ENCODE results near the gene ABCC5.
"Not testable (repeated sequence)": the region's sequence is repeated elsewhere in the genome, so short reads cannot be mapped to it uniquely, and the experiment has no call there.

Gene ABCC5

DNA sequence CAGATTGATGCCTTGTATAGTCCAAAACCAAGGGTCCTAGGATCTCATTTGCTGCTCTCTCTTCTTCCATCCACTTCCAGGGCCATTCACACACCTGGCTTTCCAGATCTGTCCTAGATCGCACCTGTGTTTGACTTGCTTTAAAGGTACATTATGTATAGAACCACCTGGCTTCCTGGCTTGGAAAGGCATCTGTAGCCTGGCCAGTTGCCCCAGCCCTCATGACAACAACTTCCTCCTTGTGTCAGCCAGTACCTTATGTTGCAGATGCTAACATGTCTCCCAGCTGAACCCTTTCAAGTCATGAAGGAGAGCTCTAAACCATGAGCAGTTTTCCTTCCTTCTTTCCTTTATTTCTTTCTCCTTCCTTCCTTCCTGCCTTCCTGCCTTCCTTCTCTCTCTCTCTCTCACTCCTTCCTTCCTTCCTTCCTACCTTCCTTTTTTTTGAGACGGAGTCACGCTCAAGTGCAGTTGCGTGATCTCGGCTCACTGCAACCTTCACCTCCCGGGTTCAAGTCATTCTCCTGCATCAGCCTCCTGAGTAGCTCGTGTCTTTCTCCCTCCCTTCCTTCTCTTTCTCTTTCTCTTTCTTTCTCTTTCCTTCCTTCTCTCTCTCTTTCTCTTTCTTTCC, 32.6 kb upstream of the ABCC5 start:
- no peak for TF ChIP-seq POLR2A (IDR thresholded peaks at IDR 0.05; ENCODE audit: extremely low read depth, insufficient read length)
- TF ChIP-seq, protein P1, sequence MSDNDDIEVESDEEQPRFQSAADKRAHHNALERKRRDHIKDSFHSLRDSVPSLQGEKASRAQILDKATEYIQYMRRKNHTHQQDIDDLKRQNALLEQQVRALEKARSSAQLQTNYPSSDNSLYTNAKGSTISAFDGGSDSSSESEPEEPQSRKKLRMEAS (IDR thresholded peaks at IDR 0.05; ENCODE audit: low read depth, low read length) = no peak
- DNase-seq (ENCODE audit: low read depth) = peak; percentile 15
- no peak overlapping the region for H3K4me3 ChIP-seq (ENCODE audit: low read depth, low read length)

DNA sequence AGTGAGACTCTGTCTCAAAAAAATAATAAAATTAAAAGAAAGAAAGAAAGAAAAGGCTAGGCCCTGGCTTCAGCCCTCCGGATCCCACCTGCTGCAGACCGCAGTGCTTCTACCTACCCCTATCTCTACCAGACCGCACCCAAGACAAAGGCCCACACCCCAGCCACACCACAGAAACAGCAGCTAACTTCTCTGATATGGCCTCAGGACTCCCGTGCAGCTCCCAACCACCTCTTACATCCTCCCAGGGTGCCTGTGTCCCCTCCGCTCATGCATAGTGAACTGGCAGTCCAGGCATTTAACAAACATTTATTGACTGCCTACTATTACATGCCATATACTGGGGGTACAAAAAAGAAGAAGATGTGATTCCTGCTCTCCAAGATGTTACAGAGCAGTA, 28.3 kb upstream of the ABCC5 start:
- TF ChIP-seq POLR2A (IDR thresholded peaks at IDR 0.05; ENCODE audit: extremely low read depth, insufficient read length) = no peak
- TF ChIP-seq MYC (IDR thresholded peaks at IDR 0.05; ENCODE audit: low read depth, low read length) = no peak
- TF ChIP-seq, protein P2, sequence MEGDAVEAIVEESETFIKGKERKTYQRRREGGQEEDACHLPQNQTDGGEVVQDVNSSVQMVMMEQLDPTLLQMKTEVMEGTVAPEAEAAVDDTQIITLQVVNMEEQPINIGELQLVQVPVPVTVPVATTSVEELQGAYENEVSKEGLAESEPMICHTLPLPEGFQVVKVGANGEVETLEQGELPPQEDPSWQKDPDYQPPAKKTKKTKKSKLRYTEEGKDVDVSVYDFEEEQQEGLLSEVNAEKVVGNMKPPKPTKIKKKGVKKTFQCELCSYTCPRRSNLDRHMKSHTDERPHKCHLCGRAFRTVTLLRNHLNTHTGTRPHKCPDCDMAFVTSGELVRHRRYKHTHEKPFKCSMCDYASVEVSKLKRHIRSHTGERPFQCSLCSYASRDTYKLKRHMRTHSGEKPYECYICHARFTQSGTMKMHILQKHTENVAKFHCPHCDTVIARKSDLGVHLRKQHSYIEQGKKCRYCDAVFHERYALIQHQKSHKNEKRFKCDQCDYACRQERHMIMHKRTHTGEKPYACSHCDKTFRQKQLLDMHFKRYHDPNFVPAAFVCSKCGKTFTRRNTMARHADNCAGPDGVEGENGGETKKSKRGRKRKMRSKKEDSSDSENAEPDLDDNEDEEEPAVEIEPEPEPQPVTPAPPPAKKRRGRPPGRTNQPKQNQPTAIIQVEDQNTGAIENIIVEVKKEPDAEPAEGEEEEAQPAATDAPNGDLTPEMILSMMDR (IDR thresholded peaks at IDR 0.05; ENCODE audit: low read depth, low read length) = no peak
- TF ChIP-seq, protein P1 (IDR thresholded peaks at IDR 0.05; ENCODE audit: low read depth, low read length) = no peak
- DNase-seq (ENCODE audit: low read depth) = no peak
- no peak overlapping the region for H3K4me3 ChIP-seq (ENCODE audit: low read depth, low read length)

DNA sequence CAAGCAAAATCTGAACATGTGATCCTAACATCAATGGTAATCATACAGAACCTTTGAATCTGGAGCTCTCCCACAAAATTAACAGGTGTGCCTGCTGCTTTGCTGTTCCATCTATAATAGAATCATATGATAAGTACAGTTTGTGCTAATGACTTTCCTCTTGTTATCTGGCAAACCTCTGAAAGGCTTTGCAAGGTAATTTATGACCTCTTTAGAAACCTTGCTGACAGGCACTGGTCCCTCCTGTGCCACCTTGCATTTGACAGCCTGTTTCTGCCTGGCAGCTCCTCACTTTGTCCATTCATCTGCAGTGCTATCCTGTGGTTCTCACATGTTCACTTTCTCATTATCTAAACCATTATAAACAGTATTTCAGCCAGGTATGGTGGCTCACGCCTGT, 24.9 kb upstream of the ABCC5 start:
- TF ChIP-seq, protein P1 (IDR thresholded peaks at IDR 0.05; ENCODE audit: low read depth, low read length) = no peak
- TF ChIP-seq POLR2A (IDR thresholded peaks at IDR 0.05; ENCODE audit: extremely low read depth, insufficient read length) = no peak
- TF ChIP-seq, protein P2 (IDR thresholded peaks at IDR 0.05; ENCODE audit: low read depth, low read length) = no peak
- TF ChIP-seq MYC (IDR thresholded peaks at IDR 0.05; ENCODE audit: low read depth, low read length) = no peak
- DNase-seq (ENCODE audit: low read depth) = no peak
- no peak overlapping the region for H3K4me3 ChIP-seq (ENCODE audit: low read depth, low read length)

DNA sequence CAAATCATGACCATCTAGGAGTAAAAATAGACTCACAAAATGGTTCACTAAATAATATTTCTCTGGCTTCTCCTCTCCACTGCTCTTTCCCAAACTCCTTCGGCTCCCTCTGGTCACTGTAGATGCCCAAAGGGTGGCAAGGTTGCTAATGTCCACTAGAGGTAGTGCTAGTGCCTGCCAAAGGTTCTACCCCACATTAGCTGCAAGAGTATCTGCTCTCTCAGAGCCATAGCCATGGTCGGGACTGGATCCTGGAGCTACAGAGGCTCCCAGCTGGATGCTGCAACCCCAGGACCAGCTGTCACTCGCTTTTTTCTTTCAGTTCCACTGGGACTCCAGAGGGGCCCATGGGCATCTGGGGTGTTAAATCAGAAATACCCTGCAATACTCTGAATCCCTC, 22.3 kb upstream of the ABCC5 start:
- DNase-seq (ENCODE audit: low read depth) = peak; percentile 28
- TF ChIP-seq POLR2A (IDR thresholded peaks at IDR 0.05; ENCODE audit: extremely low read depth, insufficient read length) = no peak
- TF ChIP-seq, protein P1 (IDR thresholded peaks at IDR 0.05; ENCODE audit: low read depth, low read length) = no peak
- TF ChIP-seq, protein P2 (IDR thresholded peaks at IDR 0.05; ENCODE audit: low read depth, low read length) = peak; percentile 33
- no peak for TF ChIP-seq MYC (IDR thresholded peaks at IDR 0.05; ENCODE audit: low read depth, low read length)
- no peak overlapping the region for H3K4me3 ChIP-seq (ENCODE audit: low read depth, low read length)

DNA sequence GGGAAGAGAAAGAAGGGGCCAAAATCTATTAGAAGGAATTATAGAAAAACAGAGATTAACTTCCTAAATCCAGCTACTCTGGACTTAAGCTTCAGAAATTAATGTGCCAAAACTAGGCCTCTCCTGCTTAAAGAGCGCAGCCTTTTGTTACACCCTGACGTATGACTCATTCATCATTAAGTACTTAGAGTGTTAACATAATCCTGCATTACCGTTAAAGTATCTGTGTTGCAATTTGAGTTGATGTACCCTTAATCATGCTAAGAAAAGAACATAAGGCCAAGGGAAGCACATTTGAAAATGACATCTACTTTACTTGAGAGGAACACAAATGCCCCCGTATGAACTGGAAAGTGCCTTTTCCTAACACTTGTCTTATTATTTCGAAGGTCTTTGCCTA, 21.7 kb upstream of the ABCC5 start:
- DNase-seq (ENCODE audit: low read depth) = peak; percentile 24
- TF ChIP-seq POLR2A (IDR thresholded peaks at IDR 0.05; ENCODE audit: extremely low read depth, insufficient read length) (no peak), MYC (IDR thresholded peaks at IDR 0.05; ENCODE audit: low read depth, low read length) (no peak)
- TF ChIP-seq, protein P1 (IDR thresholded peaks at IDR 0.05; ENCODE audit: low read depth, low read length) = no peak
- TF ChIP-seq, protein P2 (IDR thresholded peaks at IDR 0.05; ENCODE audit: low read depth, low read length) = no peak
- H3K4me3 ChIP-seq (ENCODE audit: low read depth, low read length) = no peak overlapping the region

DNA sequence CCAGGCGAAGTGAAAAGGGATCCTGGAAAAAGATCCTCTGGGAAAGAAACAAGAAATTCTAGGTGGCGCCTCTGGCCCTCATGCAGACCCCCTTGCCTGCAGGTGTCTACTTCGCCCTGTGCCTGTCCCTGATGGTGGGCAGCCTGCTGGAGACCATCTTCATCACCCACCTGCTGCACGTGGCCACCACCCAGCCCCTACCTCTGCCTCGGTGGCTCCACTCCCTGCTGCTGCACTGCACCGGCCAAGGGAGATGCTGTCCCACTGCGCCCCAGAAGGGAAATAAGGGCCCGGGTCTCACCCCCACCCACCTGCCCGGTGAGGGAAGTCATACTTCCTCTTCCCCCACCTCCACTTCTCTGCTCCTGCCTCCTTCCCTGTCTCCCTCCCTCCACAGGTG, 20.6 kb upstream of the ABCC5 start:
- H3K4me3 ChIP-seq (ENCODE audit: low read depth, low read length); DNase-seq (ENCODE audit: low read depth): not testable (repeated sequence)

DNA sequence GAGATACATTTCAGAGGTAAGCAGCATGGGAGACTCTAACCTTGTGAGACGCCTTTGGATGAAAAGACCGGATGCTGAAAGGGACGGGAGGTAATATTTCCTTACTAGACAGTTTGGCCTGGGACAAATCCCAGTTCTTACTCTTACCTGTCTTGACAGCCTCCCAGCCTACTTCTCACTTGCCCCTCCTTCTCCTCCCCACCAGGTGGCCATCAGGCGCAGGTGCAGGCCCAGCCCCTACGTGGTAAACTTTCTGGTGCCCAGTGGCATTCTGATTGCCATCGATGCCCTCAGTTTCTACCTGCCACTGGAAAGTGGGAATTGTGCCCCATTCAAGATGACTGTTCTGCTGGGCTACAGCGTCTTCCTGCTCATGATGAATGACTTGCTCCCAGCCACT, 20.1 kb upstream of the ABCC5 start:
- DNase-seq (ENCODE audit: low read depth) = no peak
- TF ChIP-seq, protein P1 (IDR thresholded peaks at IDR 0.05; ENCODE audit: low read depth, low read length) = no peak
- TF ChIP-seq POLR2A (IDR thresholded peaks at IDR 0.05; ENCODE audit: extremely low read depth, insufficient read length) = no peak
- TF ChIP-seq, protein P2 (IDR thresholded peaks at IDR 0.05; ENCODE audit: low read depth, low read length) = no peak
- TF ChIP-seq MYC (IDR thresholded peaks at IDR 0.05; ENCODE audit: low read depth, low read length) = no peak

More for the DNA sequence above, 20.1 kb upstream of the ABCC5 start:
- H3K4me3 ChIP-seq (ENCODE audit: low read depth, low read length) = no peak overlapping the region

Measured in NB4 (cell line).